ENCODE results near the gene NAT14.

DNA sequence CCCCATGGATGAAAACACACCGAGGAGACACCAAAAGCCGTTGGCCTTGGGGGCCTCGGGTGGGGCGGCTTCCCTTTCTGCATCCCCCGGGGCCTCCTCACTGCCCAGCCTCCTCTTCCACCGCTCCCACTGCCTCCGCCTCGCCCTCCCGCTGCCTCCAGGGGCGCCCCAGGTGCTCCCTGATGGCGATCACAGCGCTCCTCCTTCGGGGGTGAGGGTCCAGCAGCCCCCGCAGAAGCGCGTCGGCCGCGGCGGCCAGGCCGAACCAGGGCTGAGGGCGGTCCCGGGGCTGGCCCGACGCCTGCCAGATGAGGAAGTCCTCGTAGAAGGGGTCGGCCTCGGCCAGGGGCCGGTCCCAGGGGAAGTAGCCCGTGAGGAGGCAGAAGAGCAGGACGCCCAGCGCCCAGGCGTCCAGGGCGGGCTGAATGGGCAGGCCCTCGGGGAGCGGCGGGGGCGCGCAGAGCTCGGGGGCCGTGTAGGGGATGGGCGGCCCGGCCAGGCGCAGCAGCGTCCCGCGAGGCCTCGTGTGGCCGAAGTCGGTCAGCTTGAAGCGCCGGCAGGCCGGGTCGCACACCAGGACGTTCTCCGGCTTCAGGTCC lies 44.7 kb downstream of the NAT14 start:
- TF ChIP-seq CTCF (IDR thresholded peaks at IDR 0.05) (no peak), POLR2A (IDR thresholded peaks at IDR 0.05) (no peak)

Data from lower leg skin (tissue), 3 donors.